Transverse colon (tissue), 3 donors: Measurements from ENCODE around the gene MKNK1.

Source experiments
- CTCF ChIP-seq, 5 experiments: fragments of 200-600 bp in 3 of 5; fragments of 450-650 bp in 2 of 5; sonication (generic) in 3 of 5; IDR thresholded peaks; 1 replicate in 2 of 5; 2 replicates in 3 of 5; pipeline ENCODE4 v1.5.1; 2016 to 2017; ENCODE audit warnings: antibody characterized with exemption in 5 of 5, inconsistent platforms in 3 of 5, mild to moderate bottlenecking in 2 of 5, moderate library complexity in 1 of 5
- POLR2A ChIP-seq: fragments of 450-650 bp; IDR thresholded peaks from one replicate; pipeline ENCODE4 v1.6.1; 2016; ENCODE audit warnings: antibody characterized with exemption, mild to moderate bottlenecking, moderate library complexity

GRCh38 chr1:46614604-46614984 lies 10.5 kb upstream of the MKNK1 start:
- TF ChIP-seq CTCF (IDR thresholded peaks at IDR 0.05): no peak
- TF ChIP-seq POLR2A: no peak
